HCT116 (cell line): ENCODE measurements around the gene FXYD6. TPM values are rescaled to one million over a fixed set of nuclear protein-coding genes. Genes with fewer than 3 reads are reported as not detected.

Experiments used
- ATAC-seq: fragments of 200-7000 bp; cut with Tn5 transposase; 2 replicates; pipeline ENCODE4 v1.9.1; 2020; ENCODE audit warnings: mild to moderate bottlenecking, moderate library complexity
- BruUV-seq: library from RNA; stranded (reverse); fragments of 400-500 nt; replicated peaks from 2 replicates; lab custom pipeline; 2021; lab: Mats Ljungman, UMichigan
- CTCF ChIA-PET: fragments of 300-600 bp; sonication (Branson Sonifier 250); formaldehyde crosslinking; loops from one replicate; lab custom pipeline; 2021; ENCODE audit warnings: antibody characterized with exemption; lab: Charles Lee
- POLR2A ChIA-PET: fragments of 300-600, 350-600 bp; sonication (Branson Sonifier 250); formaldehyde crosslinking; loops from one replicate; lab custom pipeline; 2021; ENCODE audit warnings: antibody characterized with exemption; lab: Charles Lee
- RAD21 ChIA-PET, 2 experiments: fragments of 300-600 bp; sonication (Branson Sonifier 250); formaldehyde crosslinking; loops; one replicate each; lab custom pipeline; 2023; ENCODE audit warnings: low total read pairs in 2 of 2; ENCODE audit not compliant: uncharacterized antibody in 2 of 2, unreplicated experiment in 2 of 2, low non-redundant PET in 1 of 2; lab: Charles Lee
- DNase-seq: peaks from one replicate; pipeline ENCODE4 v3.0.0-alpha.2; 2010; ENCODE audit warnings: low read depth, low spot score
- H2AFZ ChIP-seq: fragments of 200-600 bp; shearing (Covaris generic), sonication (generic); 2 replicates; pipeline ENCODE4 v1.6.1; 2017; ENCODE audit warnings: low read depth, mixed run types, mixed read lengths, antibody characterized with exemption, low read length; ENCODE audit not compliant: poor library complexity, severe bottlenecking
- H3K27ac ChIP-seq: 2 replicates; pipeline ENCODE4 v1.5.1; 2012; ENCODE audit warnings: low read depth, low read length
- H3K27me3 ChIP-seq: fragments of 200-600 bp; sonication (generic); 2 replicates; pipeline ENCODE4 v1.6.1; 2016; ENCODE audit warnings: mixed run types, low read length, mixed read lengths; ENCODE audit not compliant: insufficient read depth
- H3K36me3 ChIP-seq, 2 experiments: fragments of 200-500 bp in 1 of 2; fragments of 200-600 bp in 1 of 2; sonication (Bioruptor generic) in 1 of 2; sonication (generic) in 1 of 2; 2 replicates each; pipeline versions ENCODE4 v1.5.1 to v1.6.1; 2014 to 2016; ENCODE audit warnings: low read length in 2 of 2, inconsistent platforms in 1 of 2, mixed read lengths in 1 of 2, mixed run types in 1 of 2; ENCODE audit not compliant: insufficient read depth in 2 of 2, control insufficient read depth in 1 of 2
- H3K4me1 ChIP-seq, 2 experiments: fragments of 200-600 bp in 1 of 2; sonication (generic) in 1 of 2; 2 replicates each; pipeline versions ENCODE4 v1.5.1 to v1.6.1; 2012 to 2017; ENCODE audit warnings: low read length in 2 of 2, inconsistent platforms in 1 of 2, mild to moderate bottlenecking in 1 of 2, mixed read lengths in 1 of 2, mixed run types in 1 of 2, moderate library complexity in 1 of 2; ENCODE audit not compliant: insufficient read depth in 2 of 2, control insufficient read depth in 1 of 2
- H3K4me2 ChIP-seq: fragments of 200-600 bp; sonication (generic); 2 replicates; pipeline ENCODE4 v1.6.1; 2017; ENCODE audit warnings: mixed run types, low read length, mixed read lengths
- H3K4me3 ChIP-seq, 2 experiments: fragments of 200-600 bp in 1 of 2; sonication (generic) in 1 of 2; replicated peaks in 1 of 2; 2 replicates each; pipeline ENCODE4 v1.5.1; 2011 to 2016; ENCODE audit warnings: low read length in 2 of 2, control low read depth in 1 of 2, low read depth in 1 of 2, mild to moderate bottlenecking in 1 of 2, mixed read lengths in 1 of 2, mixed run types in 1 of 2
- H3K79me2 ChIP-seq: fragments of 200-600 bp; sonication (generic); 2 replicates; pipeline ENCODE4 v1.6.1; 2017; ENCODE audit warnings: mild to moderate bottlenecking, mixed run types, low read length, moderate library complexity, mixed read lengths; ENCODE audit not compliant: insufficient read depth
- H3K9ac ChIP-seq: fragments of 200-600 bp; sonication (generic); 2 replicates; pipeline ENCODE4 v1.6.1; 2016; ENCODE audit warnings: low read length, mixed read lengths
- H3K9me2 ChIP-seq: fragments of 200-600 bp; sonication (generic), shearing (Covaris generic); 2 replicates; pipeline ENCODE4 v1.6.1; 2017; ENCODE audit warnings: mixed run types, mild to moderate bottlenecking, moderate library complexity; ENCODE audit not compliant: insufficient read depth
- H3K9me3 ChIP-seq, 2 experiments: fragments of 200-500 bp in 1 of 2; fragments of 200-600 bp in 1 of 2; sonication (Bioruptor generic) in 1 of 2; sonication (generic) in 1 of 2; 2 replicates each; pipeline ENCODE4 v1.6.1; 2014 to 2017; ENCODE audit warnings: low read length in 2 of 2, mixed read lengths in 2 of 2, inconsistent platforms in 1 of 2, low read depth in 1 of 2, mild to moderate bottlenecking in 1 of 2, mixed run types in 1 of 2, moderate library complexity in 1 of 2; ENCODE audit not compliant: control insufficient read depth in 1 of 2, insufficient read depth in 1 of 2
- H4K20me1 ChIP-seq: fragments of 200-600 bp; sonication (generic), shearing (Covaris generic); 2 replicates; pipeline ENCODE4 v1.6.1; 2017; ENCODE audit warnings: mixed run types, mild to moderate bottlenecking, moderate library complexity; ENCODE audit not compliant: insufficient read depth
- CBX3 ChIP-seq: IDR thresholded peaks from 2 replicates; pipeline ENCODE4 v1.6.1; 2012; ENCODE audit warnings: low read depth
- EGR1 ChIP-seq: IDR thresholded peaks from 2 replicates; pipeline ENCODE4 v1.6.1; 2012; ENCODE audit warnings: low read depth
- EZH2phosphoT487 ChIP-seq: fragments of 200-600 bp; IDR thresholded peaks from 2 replicates; pipeline ENCODE4 v1.6.1; 2018; ENCODE audit warnings: antibody characterized with exemption, borderline replicate concordance
- FOSL1 ChIP-seq: IDR thresholded peaks from 2 replicates; pipeline ENCODE4 v1.6.1; 2012; ENCODE audit warnings: low read depth
- POLR2AphosphoS5 ChIP-seq: IDR thresholded peaks from 2 replicates; pipeline ENCODE4 v1.6.1; 2011; ENCODE audit warnings: mild to moderate bottlenecking, low read depth, low read length, moderate library complexity
- RAD21 ChIP-seq: IDR thresholded peaks from 2 replicates; pipeline ENCODE4 v1.6.1; 2012; ENCODE audit warnings: low read depth, mild to moderate bottlenecking
- SIN3A ChIP-seq: IDR thresholded peaks from 2 replicates; pipeline ENCODE4 v1.6.1; 2012; ENCODE audit warnings: low read depth
- SRF ChIP-seq: IDR thresholded peaks from 2 replicates; pipeline ENCODE4 v1.6.1; 2012; ENCODE audit warnings: low read depth
- TCF7L2 ChIP-seq: IDR thresholded peaks from 2 replicates; pipeline ENCODE4 v1.7.0; 2011; ENCODE audit warnings: borderline replicate concordance, inconsistent platforms; ENCODE audit not compliant: insufficient read depth, insufficient read length; ENCODE audit errors: extremely low read depth
- ZNF274 ChIP-seq: fragments of 200-500 bp; sonication (Bioruptor generic); IDR thresholded peaks from 2 replicates; pipeline ENCODE4 v1.6.1; 2014; ENCODE audit warnings: mild to moderate bottlenecking, low read depth, low read length, inconsistent platforms
- intact Hi-C: fragments of 100-400 bp; cut with micrococcal nuclease; formaldehyde crosslinking; loops from 2 replicates; pipeline ENCODE4 v1.10.0; 2022
- total RNA-seq: library from RNA; stranded (reverse); gene quantifications from one replicate; pipeline ENCODE4 v1.2.1, GENCODE V29; 2021; ENCODE audit not compliant: unreplicated experiment
- TF ChIP-seq, protein P1 (sequence below): IDR thresholded peaks from 2 replicates; pipeline ENCODE4 v1.6.1; 2012
- TF ChIP-seq, protein P2 (sequence below), 3 experiments: fragments of 200-600 bp in 1 of 3; sonication (generic) in 1 of 3; IDR thresholded peaks in 2 of 3; conservative IDR thresholded peaks in 1 of 3; 2 replicates each; pipeline ENCODE4 v1.5.1; 2012 to 2017; ENCODE audit warnings: low read depth in 2 of 3, low read length in 2 of 3, antibody characterized with exemption in 1 of 3, borderline replicate concordance in 1 of 3, control low read depth in 1 of 3, mild to moderate bottlenecking in 1 of 3, mixed read lengths in 1 of 3, mixed run types in 1 of 3, moderate library complexity in 1 of 3; ENCODE audit not compliant: insufficient read depth in 1 of 3
- TF ChIP-seq, protein P3 (sequence below): IDR thresholded peaks from 2 replicates; pipeline ENCODE4 v1.6.1; 2012
- TF ChIP-seq, protein P4 (sequence below): IDR thresholded peaks from 2 replicates; pipeline ENCODE4 v1.6.1; 2011; ENCODE audit warnings: mild to moderate bottlenecking, low read length, moderate library complexity; ENCODE audit not compliant: insufficient replicate concordance; ENCODE audit errors: extremely low read depth

FXYD6 gene
- total RNA-seq, 1 experiment from 2014 or later = 2.5 TPM

DNA sequence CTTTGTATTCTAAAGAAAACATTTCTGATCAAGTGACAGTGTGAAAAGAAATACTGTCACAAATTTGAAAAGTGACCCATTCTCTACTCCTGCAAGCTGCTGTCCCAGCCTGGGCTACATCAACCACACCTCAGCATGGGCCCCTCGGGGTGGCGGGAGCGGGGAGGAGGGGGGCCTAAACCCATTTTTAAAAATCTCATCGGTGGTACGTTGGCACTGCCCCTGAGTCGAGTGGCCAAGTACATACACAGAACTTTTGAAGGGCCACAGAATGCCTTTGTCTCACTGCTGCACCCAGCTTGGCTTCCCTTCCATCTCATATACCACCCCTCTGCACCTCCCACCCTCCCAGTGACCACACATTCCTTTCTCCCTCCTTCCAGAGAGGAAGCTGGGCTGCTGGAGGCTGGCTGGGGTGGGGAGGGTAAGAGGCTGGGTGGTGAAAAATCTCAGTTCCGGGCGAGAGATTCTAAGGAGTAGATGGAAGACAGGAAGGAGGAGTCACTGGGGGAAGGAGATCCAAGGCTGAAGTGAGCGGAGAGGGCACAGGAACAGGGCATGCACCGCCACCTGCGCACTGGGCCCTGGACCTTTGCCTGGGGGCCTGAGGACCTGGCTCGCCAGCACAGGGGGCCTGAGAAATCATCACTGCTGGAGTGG, 21.1 kb downstream of the FXYD6 start:
- H4K20me1 ChIP-seq = no peaks in the 10 kb centered on the region
- ChIA-PET CTCF (interaction anchor here (1.1 kb wide), 1 partner anchor 11 kb away, joined by 3 read pairs; no protein-coding TSS in a partner anchor), POLR2A (no interaction called here), RAD21 (no interaction called here)
- H3K4me1 ChIP-seq = no peaks in the 10 kb centered on the region
- BruUV-seq = no TSS peak
- H3K9me2 ChIP-seq = no peaks in the 10 kb centered on the region
- TF ChIP-seq POLR2AphosphoS5 = no peak
- TF ChIP-seq SIN3A = no peak
- TF ChIP-seq, protein P1, sequence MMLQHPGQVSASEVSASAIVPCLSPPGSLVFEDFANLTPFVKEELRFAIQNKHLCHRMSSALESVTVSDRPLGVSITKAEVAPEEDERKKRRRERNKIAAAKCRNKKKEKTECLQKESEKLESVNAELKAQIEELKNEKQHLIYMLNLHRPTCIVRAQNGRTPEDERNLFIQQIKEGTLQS = no peak
- TF ChIP-seq, protein P2, sequence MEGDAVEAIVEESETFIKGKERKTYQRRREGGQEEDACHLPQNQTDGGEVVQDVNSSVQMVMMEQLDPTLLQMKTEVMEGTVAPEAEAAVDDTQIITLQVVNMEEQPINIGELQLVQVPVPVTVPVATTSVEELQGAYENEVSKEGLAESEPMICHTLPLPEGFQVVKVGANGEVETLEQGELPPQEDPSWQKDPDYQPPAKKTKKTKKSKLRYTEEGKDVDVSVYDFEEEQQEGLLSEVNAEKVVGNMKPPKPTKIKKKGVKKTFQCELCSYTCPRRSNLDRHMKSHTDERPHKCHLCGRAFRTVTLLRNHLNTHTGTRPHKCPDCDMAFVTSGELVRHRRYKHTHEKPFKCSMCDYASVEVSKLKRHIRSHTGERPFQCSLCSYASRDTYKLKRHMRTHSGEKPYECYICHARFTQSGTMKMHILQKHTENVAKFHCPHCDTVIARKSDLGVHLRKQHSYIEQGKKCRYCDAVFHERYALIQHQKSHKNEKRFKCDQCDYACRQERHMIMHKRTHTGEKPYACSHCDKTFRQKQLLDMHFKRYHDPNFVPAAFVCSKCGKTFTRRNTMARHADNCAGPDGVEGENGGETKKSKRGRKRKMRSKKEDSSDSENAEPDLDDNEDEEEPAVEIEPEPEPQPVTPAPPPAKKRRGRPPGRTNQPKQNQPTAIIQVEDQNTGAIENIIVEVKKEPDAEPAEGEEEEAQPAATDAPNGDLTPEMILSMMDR (IDR thresholded peaks at IDR 0.05 in 2 of 3, conservative IDR thresholded peaks at IDR 0.05 in 1 of 3; ENCODE audit: borderline replicate concordance in 1 of 3, insufficient read depth in 1 of 3, low read depth in 2 of 3, low read length in 2 of 3) = no peak
- TF ChIP-seq SRF = no peak
- no peak for TF ChIP-seq RAD21
- TF ChIP-seq, protein P3, sequence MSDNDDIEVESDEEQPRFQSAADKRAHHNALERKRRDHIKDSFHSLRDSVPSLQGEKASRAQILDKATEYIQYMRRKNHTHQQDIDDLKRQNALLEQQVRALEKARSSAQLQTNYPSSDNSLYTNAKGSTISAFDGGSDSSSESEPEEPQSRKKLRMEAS = no peak
- TF ChIP-seq TCF7L2 = no peak
- TF ChIP-seq CBX3 = no peak
- no peak for TF ChIP-seq EZH2phosphoT487
- TF ChIP-seq, protein P4, sequence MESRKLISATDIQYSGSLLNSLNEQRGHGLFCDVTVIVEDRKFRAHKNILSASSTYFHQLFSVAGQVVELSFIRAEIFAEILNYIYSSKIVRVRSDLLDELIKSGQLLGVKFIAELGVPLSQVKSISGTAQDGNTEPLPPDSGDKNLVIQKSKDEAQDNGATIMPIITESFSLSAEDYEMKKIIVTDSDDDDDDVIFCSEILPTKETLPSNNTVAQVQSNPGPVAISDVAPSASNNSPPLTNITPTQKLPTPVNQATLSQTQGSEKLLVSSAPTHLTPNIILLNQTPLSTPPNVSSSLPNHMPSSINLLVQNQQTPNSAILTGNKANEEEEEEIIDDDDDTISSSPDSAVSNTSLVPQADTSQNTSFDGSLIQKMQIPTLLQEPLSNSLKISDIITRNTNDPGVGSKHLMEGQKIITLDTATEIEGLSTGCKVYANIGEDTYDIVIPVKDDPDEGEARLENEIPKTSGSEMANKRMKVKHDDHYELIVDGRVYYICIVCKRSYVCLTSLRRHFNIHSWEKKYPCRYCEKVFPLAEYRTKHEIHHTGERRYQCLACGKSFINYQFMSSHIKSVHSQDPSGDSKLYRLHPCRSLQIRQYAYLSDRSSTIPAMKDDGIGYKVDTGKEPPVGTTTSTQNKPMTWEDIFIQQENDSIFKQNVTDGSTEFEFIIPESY = no peak
- TF ChIP-seq FOSL1 = no peak
- TF ChIP-seq EGR1 = no peak
- no peak for TF ChIP-seq ZNF274
- H2AFZ ChIP-seq = no peak overlapping the region
- H3K27ac ChIP-seq = no peak overlapping the region
- H3K9me3 ChIP-seq = peaks cover 0 to 13% of the 10 kb centered on the region in 2 experiments; a peak in 1 of 4 replicates
- ATAC-seq (no peak), DNase-seq (no peak)
- no peaks in the 10 kb centered on the region for H3K36me3 ChIP-seq
- H3K4me2 ChIP-seq = no peak overlapping the region
- no peak overlapping the region for H3K9ac ChIP-seq
- no peaks in the 10 kb centered on the region for H3K79me2 ChIP-seq
- intact Hi-C loops = no loop called here
- H3K27me3 ChIP-seq = no peaks in the 10 kb centered on the region
- no peak overlapping the region for H3K4me3 ChIP-seq
